ENCODE results near the gene MYL3.

GRCh38 chr3:46885612-46886011 lies 22.4 kb upstream of the MYL3 start:
- TF ChIP-seq, protein P1, sequence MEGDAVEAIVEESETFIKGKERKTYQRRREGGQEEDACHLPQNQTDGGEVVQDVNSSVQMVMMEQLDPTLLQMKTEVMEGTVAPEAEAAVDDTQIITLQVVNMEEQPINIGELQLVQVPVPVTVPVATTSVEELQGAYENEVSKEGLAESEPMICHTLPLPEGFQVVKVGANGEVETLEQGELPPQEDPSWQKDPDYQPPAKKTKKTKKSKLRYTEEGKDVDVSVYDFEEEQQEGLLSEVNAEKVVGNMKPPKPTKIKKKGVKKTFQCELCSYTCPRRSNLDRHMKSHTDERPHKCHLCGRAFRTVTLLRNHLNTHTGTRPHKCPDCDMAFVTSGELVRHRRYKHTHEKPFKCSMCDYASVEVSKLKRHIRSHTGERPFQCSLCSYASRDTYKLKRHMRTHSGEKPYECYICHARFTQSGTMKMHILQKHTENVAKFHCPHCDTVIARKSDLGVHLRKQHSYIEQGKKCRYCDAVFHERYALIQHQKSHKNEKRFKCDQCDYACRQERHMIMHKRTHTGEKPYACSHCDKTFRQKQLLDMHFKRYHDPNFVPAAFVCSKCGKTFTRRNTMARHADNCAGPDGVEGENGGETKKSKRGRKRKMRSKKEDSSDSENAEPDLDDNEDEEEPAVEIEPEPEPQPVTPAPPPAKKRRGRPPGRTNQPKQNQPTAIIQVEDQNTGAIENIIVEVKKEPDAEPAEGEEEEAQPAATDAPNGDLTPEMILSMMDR (conservative IDR thresholded peaks at IDR 0.05; ENCODE audit: low read depth, low read length), result no peak
- TF ChIP-seq MAZ (IDR thresholded peaks at IDR 0.05; ENCODE audit: borderline replicate concordance, low read depth, low read length), result no peak
- TF ChIP-seq RFX5 (IDR thresholded peaks at IDR 0.05; ENCODE audit: low read depth, low read length), result no peak
